Measurements from ENCODE around the gene HOXB8. TPM values are rescaled to one million over a fixed set of nuclear protein-coding genes. Genes with fewer than 3 reads are reported as not detected.

The HOXB8 gene
- total and polyA plus RNA-seq, 2 donors (not counting 3 experiments of a cell fraction or from before 2014, with no cell fraction given) = 1.7 to 2.4 TPM

- Histone ChIP-seq H3K79me2 (ENCODE audit: control insufficient read depth, insufficient read depth, low read length) (no peaks in the 10 kb centered on the region), H4K20me1 (replicated peaks; ENCODE audit: control insufficient read depth, extremely low read depth, insufficient read depth, low read length) (no peaks in the 10 kb centered on the region), H3K9ac (replicated peaks; ENCODE audit: extremely low read depth, insufficient read depth, low read length) (no peak overlapping the region), H3K9me1 (replicated peaks; ENCODE audit: control insufficient read depth, extremely low read depth, insufficient read depth, low read length) (no peaks in the 10 kb centered on the region), H3K36me3 (ENCODE audit: control insufficient read depth in 2 of 2, extremely low read depth in 1 of 2, insufficient read depth in 2 of 2, low read length in 2 of 2) (no peaks in the 10 kb centered on the region), H3K4me2 (ENCODE audit: insufficient read depth, low read length) (no peak overlapping the region), H3K4me3 (replicated peaks in 1 of 3; ENCODE audit: insufficient read depth in 1 of 3, low read depth in 1 of 3, low read length in 3 of 3) (no peak overlapping the region), H3K27ac (ENCODE audit: insufficient read depth, low read depth, low read length) (no peak overlapping the region), H3K4me1 (ENCODE audit: control insufficient read depth, extremely low read depth, insufficient read depth, low read length) (no peaks in the 10 kb centered on the region), H3K9me3 (replicated peaks; ENCODE audit: control insufficient read depth, insufficient read depth, low read length) (no peaks in the 10 kb centered on the region), H2AFZ (ENCODE audit: low read depth, low read length) (no peak overlapping the region), H3K27me3 (ENCODE audit: control insufficient read depth in 2 of 2, insufficient read depth in 2 of 2, low read length in 2 of 2) (peaks cover 78 to 87% of the 10 kb centered on the region in 2 experiments)
- dilution Hi-C loops (cut with MboI; ENCODE audit: extremely low pct_ligation_motif_present, low sequenced_read_pairs) = no loop called here
- no TSS peak for BruUV-seq (replicated peaks)
- POLR2A ChIA-PET = no interaction called here
- FAIRE-seq (no peak), DNase-seq (ENCODE audit: low read depth, low spot score) (no peak)
- no peak for TF ChIP-seq MAX (IDR thresholded peaks at IDR 0.05; ENCODE audit: insufficient read depth, insufficient read length)
- TF ChIP-seq GATA2 (IDR thresholded peaks at IDR 0.05; ENCODE audit: insufficient read depth, insufficient read length, low read depth, low read length) = no peak
- TF ChIP-seq FOS (IDR thresholded peaks at IDR 0.05; ENCODE audit: borderline replicate concordance, insufficient read depth, low read length) = no peak
- no peak for TF ChIP-seq POLR2A (IDR thresholded peaks at IDR 0.05; ENCODE audit: low read depth, low read length)
- no peak for TF ChIP-seq JUN (IDR thresholded peaks at IDR 0.05; ENCODE audit: borderline replicate concordance, insufficient read depth, insufficient read length, low read depth)
- TF ChIP-seq CTCF (IDR thresholded peaks at IDR 0.05; ENCODE audit: extremely low read depth in 1 of 2, insufficient read depth in 1 of 2, low read depth in 1 of 2, low read length in 2 of 2) = no peak
- TF ChIP-seq EZH2 (IDR thresholded peaks at IDR 0.05; ENCODE audit: borderline replicate concordance, low read depth, low read length, severe bottlenecking) = no peak
- intact Hi-C loops (cut with micrococcal nuclease) = no loop called here
- CTCF ChIA-PET = interaction anchor here (1.2 to 4.5 kb wide), 2 partner anchors 8 to 12 kb away, joined by 3 to 23 read pairs; no protein-coding TSS in a partner anchor
These were observed 29.1 kb upstream of the HOXB8 start for GRCh38 chr17:48644159-48644558.
